Measurements from ENCODE around the gene DOCK6.

Gene DOCK6

DNA sequence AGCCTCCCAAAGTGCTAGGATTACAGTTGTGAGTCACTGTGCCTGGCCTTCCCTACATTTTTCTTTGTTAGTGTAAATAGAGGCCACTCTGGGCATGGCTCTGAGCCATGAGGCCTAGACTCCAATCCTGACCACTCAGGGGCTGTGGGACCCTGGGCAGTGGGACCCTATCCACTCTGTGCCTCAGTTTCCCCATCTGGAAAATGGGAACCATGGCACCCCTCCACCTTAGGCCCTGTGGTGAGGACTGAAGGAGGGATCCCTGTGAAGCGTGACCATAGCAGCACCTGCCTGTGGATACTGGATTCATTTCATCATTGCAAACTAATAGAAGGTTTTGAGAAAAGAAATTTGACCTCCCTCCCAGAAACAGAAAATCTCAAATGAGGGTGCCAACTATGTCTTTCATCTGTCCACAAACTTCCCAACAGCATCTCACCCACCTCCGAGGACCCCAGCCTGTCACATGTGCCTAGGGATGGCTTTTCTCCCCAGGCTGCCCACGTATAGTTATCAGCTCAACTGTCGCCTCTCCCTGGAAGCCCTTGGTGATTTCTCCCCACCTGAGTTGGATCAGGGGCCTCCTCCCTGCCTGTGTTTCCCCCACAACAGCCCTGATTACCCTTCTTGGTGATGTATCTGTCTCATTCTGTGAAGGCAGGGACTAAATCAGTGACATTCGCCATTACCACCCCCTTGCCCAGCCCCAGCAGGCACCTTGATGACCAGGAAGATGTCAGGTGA lies 17.3 kb downstream of the DOCK6 start:
- no peak for DNase-seq (ENCODE audit: low spot score)

DNA sequence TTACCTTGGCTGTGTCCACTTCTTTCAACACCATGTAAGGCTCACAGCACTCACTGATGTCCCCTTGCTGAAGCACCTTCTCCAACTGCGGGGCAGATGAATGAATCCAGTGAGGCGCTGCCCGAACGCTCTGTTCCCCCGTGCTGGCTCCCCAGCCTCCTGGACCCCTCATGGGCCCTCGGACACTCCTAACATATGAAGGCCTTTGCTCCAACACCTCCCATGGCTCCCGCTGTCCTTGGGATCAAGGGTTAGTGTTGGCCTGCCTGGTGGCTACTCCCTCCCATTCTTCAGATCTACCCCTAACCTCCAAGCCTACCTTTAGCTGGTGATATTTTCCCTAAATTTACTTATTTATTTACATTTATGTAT lies 18.5 kb downstream of the DOCK6 start:
- no peak for DNase-seq (ENCODE audit: low spot score)

DNA sequence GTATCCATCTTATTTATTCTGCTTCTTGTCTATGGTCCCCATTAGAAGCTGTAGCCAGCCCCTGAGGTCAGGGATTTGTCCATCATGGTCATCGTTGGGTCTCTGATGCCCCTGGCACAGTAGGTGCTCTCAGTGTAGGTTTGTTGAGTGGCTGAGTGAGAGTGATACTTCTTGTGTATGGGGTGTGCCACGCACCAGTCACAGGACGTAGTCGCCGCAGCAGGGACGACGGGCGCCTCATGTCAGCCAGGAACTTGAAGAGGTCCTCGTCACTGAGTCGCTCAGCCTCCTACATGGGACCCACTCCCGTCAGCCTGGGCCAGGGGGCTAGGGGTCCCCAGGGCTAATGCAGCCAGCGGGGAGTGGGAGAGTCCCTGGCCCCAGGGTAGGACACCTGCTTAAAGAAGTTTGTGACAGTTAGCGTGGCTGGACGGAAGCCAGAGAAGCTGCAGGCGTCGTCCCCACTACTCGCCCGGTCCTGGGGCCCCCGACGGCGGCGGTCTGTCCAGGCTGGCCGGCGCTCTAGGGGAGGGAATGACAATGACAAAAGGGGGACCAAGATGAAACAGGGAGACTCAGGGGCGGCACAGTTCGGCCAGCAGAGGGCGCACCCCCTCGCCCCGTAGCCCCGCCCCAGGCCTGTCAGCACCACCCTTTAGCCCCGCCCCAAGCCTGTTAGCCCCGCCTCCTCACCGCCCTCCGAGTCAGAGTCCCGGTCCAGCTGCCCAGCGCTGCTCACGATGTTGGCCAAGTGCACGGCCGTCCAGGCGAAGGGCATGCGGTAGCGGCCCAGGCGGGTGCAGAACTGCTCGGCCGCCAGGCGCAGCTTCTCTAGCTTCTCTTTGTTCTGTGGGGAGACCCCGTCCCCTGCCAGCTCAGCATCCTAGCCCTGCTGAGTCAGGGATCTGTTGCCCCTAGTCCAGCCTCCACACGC lies 19.2 kb downstream of the DOCK6 start:
- peak; percentile 87 for DNase-seq (ENCODE audit: low spot score)

DNA sequence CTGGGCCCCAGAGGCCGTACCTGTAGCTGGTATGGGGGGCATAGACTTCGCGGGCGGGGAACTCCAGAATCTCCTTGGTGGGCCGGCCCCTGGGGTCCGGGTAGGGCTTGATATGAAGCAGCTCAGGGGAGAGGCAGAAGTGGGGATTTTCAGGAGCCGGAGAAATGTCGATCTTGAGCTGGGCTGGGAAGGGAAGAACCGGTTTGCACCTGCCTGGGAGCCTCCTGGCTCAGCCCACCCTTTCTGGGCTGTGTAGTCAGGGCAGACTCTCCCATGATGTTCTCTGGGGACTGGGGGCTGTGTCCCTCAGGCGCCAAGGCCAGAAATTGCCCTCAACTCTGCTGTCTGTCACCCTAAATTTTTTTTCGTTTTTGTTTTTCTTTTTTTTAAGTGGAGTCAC lies 20.3 kb downstream of the DOCK6 start:
- DNase-seq (ENCODE audit: low spot score), result no peak

GRCh38 chr19:11240008-11240444 lies 22.3 kb downstream of the DOCK6 start:
- no peak for DNase-seq (ENCODE audit: low spot score)

GRCh38 chr19:11239377-11240000 lies 22.8 kb downstream of the DOCK6 start, which contains the start of gene ANGPTL8:
ANGPTL8 (plus strand) TSS chr19:11239619; CDS start chr19:11239638, 19 bp downstream.
- DNase-seq (ENCODE audit: low spot score), result no peak

GRCh38 chr19:11238781-11239376 lies 23.4 kb downstream of the DOCK6 start:
- DNase-seq (ENCODE audit: low spot score), result no peak

GRCh38 chr19:11238041-11238440 lies 24.3 kb downstream of the DOCK6 start:
- DNase-seq (ENCODE audit: low spot score), result no peak

- no peak for DNase-seq (ENCODE audit: low spot score)
Measured at GRCh38 chr19:11237321-11237720, 25.0 kb downstream of the DOCK6 start.

- no peak for DNase-seq (ENCODE audit: low spot score)
Measured at GRCh38 chr19:11236324-11237301, 25.7 kb downstream of the DOCK6 start.

DNA sequence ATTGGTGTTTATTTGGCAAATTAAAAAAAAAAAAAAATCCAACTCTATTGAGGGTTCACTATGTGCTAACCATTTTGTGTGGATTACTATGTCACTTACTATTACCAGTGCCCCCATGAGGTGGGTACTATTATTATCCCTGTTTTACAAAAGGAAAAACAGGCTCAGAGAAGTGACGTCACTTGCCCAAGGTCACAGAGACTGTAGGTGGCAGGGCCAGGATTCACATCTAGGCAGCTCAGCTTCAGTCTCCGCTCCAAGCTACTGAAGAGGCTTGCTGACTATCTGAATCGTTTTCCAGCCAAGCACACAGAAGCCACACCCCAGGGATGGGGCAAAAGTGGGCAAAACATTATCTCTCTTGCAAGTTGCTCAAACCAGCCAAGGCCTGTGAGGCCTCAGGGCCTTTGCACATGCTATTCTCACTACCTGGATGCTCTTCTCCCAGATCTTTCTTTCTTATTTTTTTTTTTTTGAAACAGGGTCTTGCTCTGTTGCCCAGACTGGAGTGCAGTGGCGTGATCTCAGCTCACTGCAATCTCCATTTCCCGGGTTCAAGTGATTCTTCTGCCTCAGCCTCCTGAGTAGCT lies 27.7 kb downstream of the DOCK6 start:
- no peak for DNase-seq (ENCODE audit: low spot score)

- no peak for DNase-seq (ENCODE audit: low spot score)
Measured at GRCh38 chr19:11233073-11233472, 29.3 kb downstream of the DOCK6 start.

GRCh38 chr19:11232555-11232954 lies 29.8 kb downstream of the DOCK6 start:
- DNase-seq (ENCODE audit: low spot score), result no peak

- DNase-seq (ENCODE audit: low spot score), result no peak
Measured at GRCh38 chr19:11230621-11231386, 31.5 kb downstream of the DOCK6 start.

DNA sequence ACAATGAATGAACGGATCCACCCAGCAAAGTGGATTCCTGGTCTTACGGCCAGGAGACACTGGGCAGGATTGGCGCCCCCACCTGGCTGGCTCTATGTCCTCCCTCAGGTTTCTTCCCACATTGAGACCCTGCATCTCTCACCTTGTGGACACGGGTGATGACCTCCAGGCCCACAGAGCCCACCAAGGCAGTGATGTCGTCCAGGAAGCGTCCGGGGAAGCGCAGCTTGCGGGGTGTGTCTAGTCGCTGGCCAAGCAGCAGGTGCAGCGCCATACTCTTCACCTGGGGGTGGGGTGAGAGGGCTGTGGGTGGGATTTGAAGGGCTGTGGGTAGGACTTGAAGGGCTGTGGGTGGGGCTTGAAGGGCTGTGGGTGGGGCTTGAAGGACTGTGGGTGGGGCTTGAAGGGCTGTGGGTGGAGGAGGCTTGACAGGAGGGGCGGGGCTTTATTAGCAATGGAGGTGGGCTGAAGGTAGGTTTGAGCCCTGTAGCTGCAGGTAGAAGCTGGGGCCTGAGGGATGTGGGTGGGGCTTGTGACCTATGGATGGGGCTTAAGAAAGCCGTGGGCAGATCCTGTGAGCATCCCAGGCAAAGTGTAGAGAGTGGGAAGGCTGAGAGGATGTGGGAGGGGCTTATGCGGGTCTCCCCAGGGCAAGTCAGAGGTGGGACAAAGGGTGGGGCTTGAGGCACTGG lies 35.0 kb downstream of the DOCK6 start:
- no peak for DNase-seq (ENCODE audit: low spot score)

GRCh38 chr19:11226716-11227166 lies 35.6 kb downstream of the DOCK6 start:
- DNase-seq (ENCODE audit: low spot score), result no peak

GRCh38 chr19:11225815-11226214 lies 36.5 kb downstream of the DOCK6 start:
- no peak for DNase-seq (ENCODE audit: low spot score)

DNA sequence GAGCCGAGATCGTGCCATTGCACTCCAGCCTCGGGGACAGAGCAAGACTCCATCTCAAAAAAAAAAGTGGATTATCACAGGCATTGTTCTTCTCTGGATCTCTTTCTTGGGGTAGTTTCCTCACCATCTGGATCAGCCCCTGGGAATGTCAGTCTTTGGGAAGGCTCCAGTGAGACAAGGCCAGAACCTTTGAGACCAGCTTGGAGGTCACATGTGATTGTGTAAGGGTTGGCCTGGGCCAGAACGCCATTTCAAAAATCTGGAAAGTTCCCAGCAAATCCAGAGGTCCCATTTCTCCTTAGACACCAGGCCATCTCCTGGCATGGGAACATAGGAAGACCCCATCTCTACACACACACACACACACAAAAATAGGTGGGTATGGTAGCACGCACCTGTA lies 37.2 kb downstream of the DOCK6 start:
- no peak for DNase-seq (ENCODE audit: low spot score)

- no peak for DNase-seq (ENCODE audit: low spot score)
Measured at GRCh38 chr19:11224429-11224828, 37.9 kb downstream of the DOCK6 start.
